Upper lobe of left lung (tissue), 4 donors: ENCODE data around the gene CFAP299.

Source experiments
- CTCF ChIP-seq, 6 experiments: fragments of 450-650 bp in 4 of 6; fragments of 200-600 bp in 2 of 6; sonication (generic) in 2 of 6; IDR thresholded peaks; one replicate each; pipeline ENCODE4 v1.5.1; 2016 to 2019; ENCODE audit warnings: antibody characterized with exemption in 6 of 6
- EP300 ChIP-seq, 4 donors: sonication (generic); formaldehyde crosslinking; IDR thresholded peaks; one replicate each; pipeline ENCODE4 v1.5.1; 2017; ENCODE audit warnings: antibody characterized with exemption in 4 of 4, control low read depth in 2 of 4
- POLR2A ChIP-seq, 4 donors: fragments of 450-650 bp; IDR thresholded peaks; one replicate each; pipeline ENCODE4 v1.5.1; 2016 to 2017; ENCODE audit warnings: antibody characterized with exemption in 4 of 4, mild to moderate bottlenecking in 2 of 4
- POLR2AphosphoS5 ChIP-seq, 2 donors: sonication (generic); formaldehyde crosslinking; IDR thresholded peaks; one replicate each; pipeline ENCODE4 v1.5.1; 2017; ENCODE audit warnings: antibody characterized with exemption in 2 of 2

- TF ChIP-seq CTCF (IDR thresholded peaks at IDR 0.05) (no peak), EP300 (IDR thresholded peaks at IDR 0.05) (no peak), POLR2A (IDR thresholded peaks at IDR 0.05) (no peak), POLR2AphosphoS5 (IDR thresholded peaks at IDR 0.05) (no peak)
Measured at GRCh38 chr4:80540349-80540748, 204.8 kb downstream of the CFAP299 start.
